T-helper 1 cell treated with Interleukin-12 subunit alpha and Interleukin-12 subunit beta and Interleukin-4 antibody, amounts not matched to agents 30 μg/mL and 1 μg/mL, for 36 hours (primary cell): ENCODE measurements around the gene GCHFR.

Experiments
- H3K27ac Mint-ChIP-seq: one replicate; pipeline ENCODE4 v1.8.0; 2021; ENCODE audit warnings: mild to moderate bottlenecking, mixed read lengths
- H3K27me3 Mint-ChIP-seq: one replicate; pipeline ENCODE4 v1.8.0; 2021; ENCODE audit warnings: low read depth, mixed read lengths
- H3K36me3 Mint-ChIP-seq: one replicate; pipeline ENCODE4 v1.8.0; 2021; ENCODE audit warnings: low read depth, mixed read lengths
- H3K4me1 Mint-ChIP-seq: one replicate; pipeline ENCODE4 v1.8.0; 2021; ENCODE audit warnings: low read depth, mixed read lengths
- H3K4me3 Mint-ChIP-seq: one replicate; pipeline ENCODE4 v1.8.0; 2021; ENCODE audit warnings: mild to moderate bottlenecking, moderate library complexity, mixed read lengths
- H3K9me3 Mint-ChIP-seq: one replicate; pipeline ENCODE4 v1.8.0; 2021; ENCODE audit warnings: mixed read lengths

Gene GCHFR

GRCh38 chr15:40782609-40783227, 18.9 kb downstream of the GCHFR start:
- H3K27me3 Mint-ChIP-seq, result no peaks in the 10 kb centered on the region
- H3K4me1 Mint-ChIP-seq, result peaks cover 20% of the 10 kb centered on the region
- H3K9me3 Mint-ChIP-seq, result no peaks in the 10 kb centered on the region
- no peak overlapping the region for H3K27ac Mint-ChIP-seq
- no peak overlapping the region for H3K4me3 Mint-ChIP-seq
- H3K36me3 Mint-ChIP-seq, result peaks cover 9% of the 10 kb centered on the region

- H3K27me3 Mint-ChIP-seq, result no peaks in the 10 kb centered on the region
These were observed 21.3 kb downstream of the GCHFR start for GRCh38 chr15:40785164-40785563.

GRCh38 chr15:40785814-40786213, 21.9 kb downstream of the GCHFR start:
- Mint-ChIP-seq H3K4me3 (no peak overlapping the region), H3K36me3 (peaks cover 2% of the 10 kb centered on the region), H3K27me3 (no peaks in the 10 kb centered on the region)

More at GRCh38 chr15:40785164-40785563, 21.3 kb downstream of the GCHFR start:
- Mint-ChIP-seq H3K36me3 (peaks cover 2% of the 10 kb centered on the region), H3K4me3 (no peak overlapping the region), H3K4me1 (peaks cover 21% of the 10 kb centered on the region), H3K27ac (no peak overlapping the region), H3K9me3 (no peaks in the 10 kb centered on the region)

GRCh38 chr15:40787344-40787841, 23.5 kb downstream of the GCHFR start:
- Mint-ChIP-seq H3K27ac (peak overlapping the region; percentile 56), H3K9me3 (no peaks in the 10 kb centered on the region), H3K36me3 (peaks cover 2% of the 10 kb centered on the region), H3K4me3 (peak overlapping the region; percentile 17), H3K27me3 (no peaks in the 10 kb centered on the region), H3K4me1 (peaks cover 23% of the 10 kb centered on the region)

More at GRCh38 chr15:40785814-40786213, 21.9 kb downstream of the GCHFR start:
- H3K9me3 Mint-ChIP-seq, result no peaks in the 10 kb centered on the region
- peaks cover 20% of the 10 kb centered on the region for H3K4me1 Mint-ChIP-seq
- no peak overlapping the region for H3K27ac Mint-ChIP-seq

- Mint-ChIP-seq H3K4me3 (peak overlapping the region; percentile 17), H3K4me1 (peaks cover 19% of the 10 kb centered on the region), H3K36me3 (no peaks in the 10 kb centered on the region), H3K27me3 (no peaks in the 10 kb centered on the region), H3K9me3 (no peaks in the 10 kb centered on the region), H3K27ac (peak overlapping the region; percentile 38)
These were observed 24.1 kb downstream of the GCHFR start for GRCh38 chr15:40787991-40788390.

GRCh38 chr15:40789119-40789518, 25.3 kb downstream of the GCHFR start:
- Mint-ChIP-seq H3K36me3 (no peaks in the 10 kb centered on the region), H3K9me3 (no peaks in the 10 kb centered on the region), H3K4me1 (peaks cover 19% of the 10 kb centered on the region), H3K27me3 (no peaks in the 10 kb centered on the region), H3K27ac (no peak overlapping the region), H3K4me3 (no peak overlapping the region)

- Mint-ChIP-seq H3K36me3 (no peaks in the 10 kb centered on the region), H3K27me3 (no peaks in the 10 kb centered on the region), H3K4me3 (no peak overlapping the region), H3K9me3 (no peaks in the 10 kb centered on the region), H3K4me1 (peaks cover 19% of the 10 kb centered on the region), H3K27ac (no peak overlapping the region)
These were observed 26.1 kb downstream of the GCHFR start for GRCh38 chr15:40789999-40790398.

GRCh38 chr15:40790718-40791117, 26.9 kb downstream of the GCHFR start:
- Mint-ChIP-seq H3K27ac (no peak overlapping the region), H3K4me1 (peaks cover 19% of the 10 kb centered on the region), H3K9me3 (no peaks in the 10 kb centered on the region), H3K36me3 (no peaks in the 10 kb centered on the region), H3K27me3 (no peaks in the 10 kb centered on the region), H3K4me3 (no peak overlapping the region)

- Mint-ChIP-seq H3K4me1 (peaks cover 12% of the 10 kb centered on the region), H3K36me3 (no peaks in the 10 kb centered on the region), H3K9me3 (no peaks in the 10 kb centered on the region), H3K27me3 (no peaks in the 10 kb centered on the region), H3K4me3 (no peak overlapping the region), H3K27ac (peak overlapping the region; percentile 41)
These were observed 28.5 kb downstream of the GCHFR start for GRCh38 chr15:40792394-40792793.

- Mint-ChIP-seq H3K27me3 (no peaks in the 10 kb centered on the region), H3K27ac (no peak overlapping the region), H3K9me3 (no peaks in the 10 kb centered on the region), H3K4me3 (no peak overlapping the region), H3K4me1 (peaks cover 11% of the 10 kb centered on the region), H3K36me3 (peaks cover 5% of the 10 kb centered on the region)
These were observed 29.5 kb downstream of the GCHFR start for GRCh38 chr15:40793216-40793989.

- no peak overlapping the region for H3K4me3 Mint-ChIP-seq
- H3K27me3 Mint-ChIP-seq, result no peaks in the 10 kb centered on the region
- peaks cover 11% of the 10 kb centered on the region for H3K4me1 Mint-ChIP-seq
- no peak overlapping the region for H3K27ac Mint-ChIP-seq
- H3K9me3 Mint-ChIP-seq, result no peaks in the 10 kb centered on the region
- H3K36me3 Mint-ChIP-seq, result peaks cover 7% of the 10 kb centered on the region
These were observed 32.2 kb downstream of the GCHFR start for GRCh38 chr15:40796041-40796440.

GRCh38 chr15:40796512-40796911, 32.6 kb downstream of the GCHFR start:
- H3K27ac Mint-ChIP-seq, result no peak overlapping the region
- no peaks in the 10 kb centered on the region for H3K9me3 Mint-ChIP-seq
- H3K36me3 Mint-ChIP-seq, result peaks cover 7% of the 10 kb centered on the region
- H3K4me3 Mint-ChIP-seq, result no peak overlapping the region
- H3K27me3 Mint-ChIP-seq, result no peaks in the 10 kb centered on the region
- H3K4me1 Mint-ChIP-seq, result peaks cover 13% of the 10 kb centered on the region

GRCh38 chr15:40799523-40799922, 35.7 kb downstream of the GCHFR start:
- H3K36me3 Mint-ChIP-seq, result peaks cover 10% of the 10 kb centered on the region
- H3K27me3 Mint-ChIP-seq, result no peaks in the 10 kb centered on the region
- peaks cover 13% of the 10 kb centered on the region for H3K4me1 Mint-ChIP-seq
- no peaks in the 10 kb centered on the region for H3K9me3 Mint-ChIP-seq
- H3K27ac Mint-ChIP-seq, result no peak overlapping the region
- no peak overlapping the region for H3K4me3 Mint-ChIP-seq

GRCh38 chr15:40803076-40803475, 39.2 kb downstream of the GCHFR start:
- H3K4me3 Mint-ChIP-seq, result no peak overlapping the region
- H3K27me3 Mint-ChIP-seq, result no peaks in the 10 kb centered on the region
- H3K36me3 Mint-ChIP-seq, result peaks cover 10% of the 10 kb centered on the region
- no peak overlapping the region for H3K27ac Mint-ChIP-seq
- H3K4me1 Mint-ChIP-seq, result peaks cover 20% of the 10 kb centered on the region
- H3K9me3 Mint-ChIP-seq, result no peaks in the 10 kb centered on the region

- Mint-ChIP-seq H3K36me3 (peaks cover 6% of the 10 kb centered on the region), H3K27ac (no peak overlapping the region), H3K27me3 (no peaks in the 10 kb centered on the region), H3K4me1 (peaks cover 21% of the 10 kb centered on the region), H3K9me3 (no peaks in the 10 kb centered on the region), H3K4me3 (no peak overlapping the region)
These were observed 39.8 kb downstream of the GCHFR start for GRCh38 chr15:40803688-40804087.
